KMS-11 (cell line): Measurements from ENCODE around the gene ATP7B.

ENCODE experiments used
- H2AFZ ChIP-seq: fragments of 200-600 bp; sonication (generic); 2 replicates; pipeline ENCODE4 v1.6.1; 2016; ENCODE audit warnings: antibody characterized with exemption, mixed run types, low read depth
- H3K27ac ChIP-seq: fragments of 200-600 bp; sonication (generic); 2 replicates; pipeline ENCODE4 v1.6.1; 2016; ENCODE audit warnings: mild to moderate bottlenecking, mixed run types
- H3K27me3 ChIP-seq: fragments of 200-600 bp; sonication (generic); 2 replicates; pipeline ENCODE4 v1.6.1; 2017; ENCODE audit warnings: mild to moderate bottlenecking, low read depth, mixed run types, moderate library complexity; ENCODE audit not compliant: insufficient read depth
- H3K36me3 ChIP-seq: fragments of 200-600 bp; sonication (generic); 2 replicates; pipeline ENCODE4 v1.6.1; 2017; ENCODE audit warnings: mild to moderate bottlenecking, mixed run types; ENCODE audit not compliant: insufficient read depth
- H3K4me1 ChIP-seq: fragments of 200-600 bp; sonication (generic); 2 replicates; pipeline ENCODE4 v1.6.1; 2016; ENCODE audit warnings: mild to moderate bottlenecking, low read depth, mixed run types; ENCODE audit not compliant: poor library complexity, severe bottlenecking
- H3K4me2 ChIP-seq: fragments of 200-600 bp; sonication (generic); 2 replicates; pipeline ENCODE4 v1.7.0; 2016; ENCODE audit warnings: mild to moderate bottlenecking, mixed run types
- H3K4me3 ChIP-seq: fragments of 200-600 bp; sonication (generic); IDR thresholded peaks from 2 replicates; pipeline ENCODE4 v1.6.1; 2017; ENCODE audit warnings: low read depth, low read length, mixed read lengths; ENCODE audit not compliant: insufficient read depth
- H3K79me2 ChIP-seq: fragments of 200-600 bp; sonication (generic); 2 replicates; pipeline ENCODE4 v1.6.1; 2016; ENCODE audit warnings: low read depth, mixed run types; ENCODE audit not compliant: insufficient read depth
- H3K9ac ChIP-seq: fragments of 200-600 bp; sonication (generic); 2 replicates; pipeline ENCODE4 v1.6.1; 2016; ENCODE audit warnings: mild to moderate bottlenecking, mixed run types
- H4K20me1 ChIP-seq: fragments of 200-600 bp; sonication (generic); 2 replicates; pipeline ENCODE4 v1.6.1; 2016; ENCODE audit warnings: mild to moderate bottlenecking, mixed run types; ENCODE audit not compliant: insufficient read depth
- TF ChIP-seq, protein P1 (sequence below): fragments of 200-600 bp; sonication (generic); conservative IDR thresholded peaks from 2 replicates; pipeline ENCODE4 v1.6.1; 2017; ENCODE audit warnings: low read depth, mild to moderate bottlenecking, antibody characterized with exemption, low read length, moderate library complexity, mixed read lengths

ATP7B gene

DNA sequence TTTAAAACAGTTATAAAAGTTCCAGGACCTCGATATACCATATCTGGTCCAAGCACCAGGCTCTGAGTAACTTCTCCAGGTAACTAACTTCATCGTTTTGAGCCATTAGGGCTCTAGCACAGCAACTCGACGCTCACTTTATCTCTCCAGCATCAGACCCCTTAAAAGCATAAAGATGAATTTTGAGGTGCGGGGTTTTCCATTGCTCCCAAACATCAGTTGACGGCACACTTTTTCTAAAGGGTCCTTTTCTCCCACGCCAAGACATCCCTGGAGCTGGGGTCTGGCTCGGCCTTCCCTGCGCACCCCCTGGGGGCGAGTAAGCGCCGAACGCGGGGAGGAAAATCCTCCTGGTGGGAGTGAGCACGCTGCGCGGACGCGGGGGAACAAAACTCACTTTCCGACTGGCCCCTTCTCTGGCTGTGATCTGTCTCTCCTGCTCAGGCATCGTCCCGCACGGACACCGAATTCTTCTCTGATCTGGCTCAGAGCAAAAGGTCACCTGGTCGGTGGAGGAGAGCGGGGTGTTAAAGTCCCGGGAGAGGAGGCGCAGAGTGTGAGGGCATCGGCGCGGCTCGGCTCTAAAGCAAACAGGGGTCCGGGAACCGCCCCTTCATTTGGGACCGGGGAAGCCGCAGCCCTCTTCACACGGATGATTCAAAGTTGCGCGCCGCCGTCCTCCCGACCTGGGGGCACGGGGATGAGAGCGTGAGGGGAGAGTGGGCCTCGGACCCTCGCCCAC, at the start of gene ATP7B:
TSS of gene ATP7B (minus strand) at position 561 of the 742 bp plus-strand sequence. CDS start at position 448, 113 bp downstream.
- TF ChIP-seq, protein P1, sequence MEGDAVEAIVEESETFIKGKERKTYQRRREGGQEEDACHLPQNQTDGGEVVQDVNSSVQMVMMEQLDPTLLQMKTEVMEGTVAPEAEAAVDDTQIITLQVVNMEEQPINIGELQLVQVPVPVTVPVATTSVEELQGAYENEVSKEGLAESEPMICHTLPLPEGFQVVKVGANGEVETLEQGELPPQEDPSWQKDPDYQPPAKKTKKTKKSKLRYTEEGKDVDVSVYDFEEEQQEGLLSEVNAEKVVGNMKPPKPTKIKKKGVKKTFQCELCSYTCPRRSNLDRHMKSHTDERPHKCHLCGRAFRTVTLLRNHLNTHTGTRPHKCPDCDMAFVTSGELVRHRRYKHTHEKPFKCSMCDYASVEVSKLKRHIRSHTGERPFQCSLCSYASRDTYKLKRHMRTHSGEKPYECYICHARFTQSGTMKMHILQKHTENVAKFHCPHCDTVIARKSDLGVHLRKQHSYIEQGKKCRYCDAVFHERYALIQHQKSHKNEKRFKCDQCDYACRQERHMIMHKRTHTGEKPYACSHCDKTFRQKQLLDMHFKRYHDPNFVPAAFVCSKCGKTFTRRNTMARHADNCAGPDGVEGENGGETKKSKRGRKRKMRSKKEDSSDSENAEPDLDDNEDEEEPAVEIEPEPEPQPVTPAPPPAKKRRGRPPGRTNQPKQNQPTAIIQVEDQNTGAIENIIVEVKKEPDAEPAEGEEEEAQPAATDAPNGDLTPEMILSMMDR: no peak
- H3K4me2 ChIP-seq: peak within 1 kb of the TSS; percentile 80; the same call in 1 of the 2 replicates
- peak within 1 kb of the TSS; percentile 35; the same call in 1 of the 2 replicates for H3K27ac ChIP-seq
- no peaks in the 10 kb centered on the region for H3K27me3 ChIP-seq
- peak within 1 kb of the TSS; percentile 62; the same call in 1 of the 2 replicates for H3K9ac ChIP-seq
- peaks cover 20% of the 10 kb centered on the region for H3K79me2 ChIP-seq
- no peaks in the 10 kb centered on the region for H3K36me3 ChIP-seq
- H2AFZ ChIP-seq: peak within 1 kb of the TSS; percentile 76
- no peaks in the 10 kb centered on the region for H4K20me1 ChIP-seq
- H3K4me3 ChIP-seq: no peak within 1 kb of the TSS
- H3K4me1 ChIP-seq: peaks cover 8% of the 10 kb centered on the region

DNA sequence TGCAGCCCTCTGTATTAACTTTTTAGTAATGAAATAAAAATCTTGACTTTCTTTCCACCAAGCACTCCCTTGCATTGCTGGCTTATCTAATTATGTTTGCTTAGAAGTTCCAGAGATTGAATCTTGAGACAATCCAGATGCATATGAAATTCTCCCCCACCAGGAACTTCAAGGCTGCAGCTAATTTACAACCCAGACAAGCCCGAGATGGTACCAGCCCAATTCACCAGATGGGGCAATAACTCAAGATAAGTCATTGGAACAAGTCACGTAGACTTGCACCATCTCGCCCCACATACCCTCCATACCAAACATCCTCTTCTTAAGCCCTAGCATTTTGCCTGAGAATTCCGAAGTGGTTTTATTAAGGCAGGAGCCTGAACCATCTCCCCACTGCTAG, 42.2 kb upstream of the ATP7B start:
- Histone ChIP-seq H3K36me3 (no peaks in the 10 kb centered on the region), H2AFZ (no peak overlapping the region), H3K79me2 (no peaks in the 10 kb centered on the region), H3K4me3 (no peak overlapping the region), H3K4me2 (no peak overlapping the region), H3K27ac (no peak overlapping the region), H4K20me1 (no peaks in the 10 kb centered on the region), H3K4me1 (no peaks in the 10 kb centered on the region), H3K27me3 (no peaks in the 10 kb centered on the region), H3K9ac (no peak overlapping the region)
- TF ChIP-seq, protein P1: no peak

DNA sequence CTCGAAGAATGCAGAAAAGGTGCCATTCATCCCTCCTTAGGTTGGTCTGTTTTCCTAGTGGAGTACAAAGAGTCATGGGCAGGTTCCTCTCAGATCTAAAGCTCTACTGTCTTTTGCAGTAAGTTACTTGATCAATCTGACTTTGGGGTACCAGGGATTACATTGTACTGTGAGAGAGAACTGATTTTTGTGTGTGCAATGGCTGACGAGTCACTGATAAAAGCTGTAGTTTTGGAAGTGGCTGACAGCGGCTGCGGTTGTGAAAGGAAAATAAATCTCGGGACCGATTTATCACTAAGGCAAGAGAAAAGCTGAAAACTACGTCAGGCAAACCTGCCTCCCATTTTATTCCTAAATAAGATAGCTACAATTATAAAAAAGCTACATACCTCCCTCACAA, 40.1 kb upstream of the ATP7B start:
- Histone ChIP-seq H3K27ac (no peak overlapping the region), H3K27me3 (no peaks in the 10 kb centered on the region), H2AFZ (no peak overlapping the region), H4K20me1 (no peaks in the 10 kb centered on the region), H3K79me2 (no peaks in the 10 kb centered on the region), H3K36me3 (no peaks in the 10 kb centered on the region), H3K9ac (no peak overlapping the region), H3K4me3 (no peak overlapping the region), H3K4me1 (no peaks in the 10 kb centered on the region), H3K4me2 (no peak overlapping the region)
- TF ChIP-seq, protein P1: no peak

DNA sequence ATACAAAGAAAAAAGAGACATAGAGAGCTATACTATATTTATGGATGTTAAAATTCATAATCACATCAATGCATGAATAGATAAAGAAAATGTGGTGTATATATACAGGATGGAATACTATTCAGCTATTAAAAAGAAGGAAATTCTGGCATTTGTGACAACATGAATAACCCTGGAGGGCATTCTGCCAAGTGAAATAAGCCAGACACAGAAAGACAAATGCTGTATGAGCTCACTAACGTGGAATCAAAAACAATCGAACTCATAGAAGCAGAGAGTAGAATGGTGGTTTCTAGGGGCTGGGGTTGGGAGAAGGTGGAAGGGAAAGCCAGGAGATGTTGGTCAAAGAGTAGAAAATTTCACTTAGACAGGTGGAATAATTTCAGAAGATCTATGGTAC, 37.3 kb upstream of the ATP7B start:
- Histone ChIP-seq H3K36me3 (no peaks in the 10 kb centered on the region), H3K4me2 (no peak overlapping the region), H3K4me1 (no peaks in the 10 kb centered on the region), H3K4me3 (no peak overlapping the region), H3K27ac (no peak overlapping the region), H4K20me1 (no peaks in the 10 kb centered on the region), H3K27me3 (no peaks in the 10 kb centered on the region), H2AFZ (no peak overlapping the region), H3K79me2 (no peaks in the 10 kb centered on the region), H3K9ac (no peak overlapping the region)
- TF ChIP-seq, protein P1: no peak
